PC-9 (cell line): Measurements from ENCODE around the gene ARHGAP26.

Experiments used
- EZH2 ChIP-seq: fragments of 200-600 bp; sonication (generic); IDR thresholded peaks from 2 replicates; pipeline ENCODE4 v1.8.0; 2017; ENCODE audit warnings: antibody characterized with exemption, low read depth
- TF ChIP-seq, protein P1 (sequence below): fragments of 200-600 bp; sonication (generic); conservative IDR thresholded peaks from 2 replicates; pipeline ENCODE4 v1.6.1; 2017; ENCODE audit warnings: mixed run types, antibody characterized with exemption, mild to moderate bottlenecking, moderate library complexity

DNA sequence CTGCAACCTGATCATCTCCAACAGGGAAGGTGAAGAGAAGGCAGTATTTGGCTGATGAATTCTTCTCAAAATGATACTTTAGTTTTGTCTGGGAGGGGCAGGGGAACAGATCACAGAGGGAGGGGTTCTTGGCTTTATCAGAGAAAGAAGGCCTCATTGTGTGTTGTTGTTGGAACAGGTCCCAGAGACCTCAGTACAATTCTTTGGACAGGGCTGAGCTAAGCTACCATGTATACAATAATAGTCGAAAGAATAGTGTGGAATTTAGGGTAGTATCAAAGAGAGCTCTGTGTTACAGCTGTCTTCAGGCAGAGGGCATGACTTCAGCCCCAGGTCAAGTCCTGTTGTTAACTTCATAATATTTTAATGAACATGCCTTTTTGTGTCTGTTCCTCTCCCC lies 39.9 kb downstream of the ARHGAP26 start:
- TF ChIP-seq, protein P1, sequence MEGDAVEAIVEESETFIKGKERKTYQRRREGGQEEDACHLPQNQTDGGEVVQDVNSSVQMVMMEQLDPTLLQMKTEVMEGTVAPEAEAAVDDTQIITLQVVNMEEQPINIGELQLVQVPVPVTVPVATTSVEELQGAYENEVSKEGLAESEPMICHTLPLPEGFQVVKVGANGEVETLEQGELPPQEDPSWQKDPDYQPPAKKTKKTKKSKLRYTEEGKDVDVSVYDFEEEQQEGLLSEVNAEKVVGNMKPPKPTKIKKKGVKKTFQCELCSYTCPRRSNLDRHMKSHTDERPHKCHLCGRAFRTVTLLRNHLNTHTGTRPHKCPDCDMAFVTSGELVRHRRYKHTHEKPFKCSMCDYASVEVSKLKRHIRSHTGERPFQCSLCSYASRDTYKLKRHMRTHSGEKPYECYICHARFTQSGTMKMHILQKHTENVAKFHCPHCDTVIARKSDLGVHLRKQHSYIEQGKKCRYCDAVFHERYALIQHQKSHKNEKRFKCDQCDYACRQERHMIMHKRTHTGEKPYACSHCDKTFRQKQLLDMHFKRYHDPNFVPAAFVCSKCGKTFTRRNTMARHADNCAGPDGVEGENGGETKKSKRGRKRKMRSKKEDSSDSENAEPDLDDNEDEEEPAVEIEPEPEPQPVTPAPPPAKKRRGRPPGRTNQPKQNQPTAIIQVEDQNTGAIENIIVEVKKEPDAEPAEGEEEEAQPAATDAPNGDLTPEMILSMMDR, result no peak
- TF ChIP-seq EZH2, result no peak
